Activated naive CD4-positive, alpha-beta T cell treated with anti-CD3 and anti-CD28 coated beads for 36 hours (primary cell): ENCODE measurements around the gene ITGA11. TPM values are rescaled to one million over a fixed set of nuclear protein-coding genes. Genes with fewer than 3 reads are reported as not detected.

Experiments
- CTCF ChIA-PET: fragments of 350-600 bp; sonication (Branson Sonifier 250); formaldehyde crosslinking; loops from one replicate; lab custom pipeline; 2021; ENCODE audit warnings: antibody characterized with exemption; lab: Charles Lee
- DNase-seq: peaks from one replicate; pipeline ENCODE4 v3.0.0-alpha.2; 2020
- H3K27ac Mint-ChIP-seq: one replicate; pipeline ENCODE4 v1.8.0; 2021; ENCODE audit warnings: mild to moderate bottlenecking, mixed read lengths
- H3K27me3 Mint-ChIP-seq: one replicate; pipeline ENCODE4 v1.8.0; 2021; ENCODE audit warnings: low read depth, mixed read lengths
- H3K36me3 Mint-ChIP-seq: one replicate; pipeline ENCODE4 v1.8.0; 2021; ENCODE audit warnings: low read depth, mixed read lengths
- H3K4me1 Mint-ChIP-seq: one replicate; pipeline ENCODE4 v1.8.0; 2021; ENCODE audit warnings: low read depth, mixed read lengths
- H3K4me3 Mint-ChIP-seq: one replicate; pipeline ENCODE4 v1.8.0; 2021; ENCODE audit warnings: mild to moderate bottlenecking, moderate library complexity, mixed read lengths
- H3K9me3 Mint-ChIP-seq: one replicate; pipeline ENCODE4 v1.8.0; 2021; ENCODE audit warnings: mixed read lengths
- intact Hi-C: fragments of 100-400 bp; cut with micrococcal nuclease; formaldehyde crosslinking; loops from one replicate; pipeline ENCODE4 v1.15.1; 2023
- total RNA-seq, 2 experiments: library from RNA; stranded (reverse); gene quantifications; one replicate each; pipeline ENCODE4 v1.2.3, GENCODE V29; 2021

Gene ITGA11
- total RNA-seq, 2 experiments from 2014 or later = 0.02 to 0.12 TPM

GRCh38 chr15:68315495-68316031 lies 116.4 kb downstream of the ITGA11 start:
- H3K9me3 Mint-ChIP-seq = no peaks in the 10 kb centered on the region
- H3K4me1 Mint-ChIP-seq = no peaks in the 10 kb centered on the region
- CTCF ChIA-PET = interaction anchor here (1.0 to 1.4 kb wide), 2 partner anchors 9 to 63 kb away, joined by 3 to 4 read pairs; no protein-coding TSS in a partner anchor
- H3K36me3 Mint-ChIP-seq = no peaks in the 10 kb centered on the region
- DNase-seq = no peak
- H3K4me3 Mint-ChIP-seq = no peak overlapping the region
- intact Hi-C loops = no loop called here
- H3K27ac Mint-ChIP-seq = no peak overlapping the region
- no peaks in the 10 kb centered on the region for H3K27me3 Mint-ChIP-seq

GRCh38 chr15:68315035-68315434 lies 116.9 kb downstream of the ITGA11 start:
- no peak overlapping the region for H3K27ac Mint-ChIP-seq
- no peaks in the 10 kb centered on the region for H3K36me3 Mint-ChIP-seq
- DNase-seq = no peak
- no peaks in the 10 kb centered on the region for H3K27me3 Mint-ChIP-seq
- H3K4me3 Mint-ChIP-seq = no peak overlapping the region
- H3K4me1 Mint-ChIP-seq = no peaks in the 10 kb centered on the region
- intact Hi-C loops = no loop called here
- no peaks in the 10 kb centered on the region for H3K9me3 Mint-ChIP-seq
- CTCF ChIA-PET = interaction anchor here (1.4 kb wide), 1 partner anchor 9 kb away, joined by 4 read pairs; no protein-coding TSS in a partner anchor

- H3K4me3 Mint-ChIP-seq = no peak overlapping the region
- H3K27me3 Mint-ChIP-seq = no peaks in the 10 kb centered on the region
- H3K27ac Mint-ChIP-seq = no peak overlapping the region
- intact Hi-C loops = no loop called here
- H3K4me1 Mint-ChIP-seq = no peaks in the 10 kb centered on the region
- DNase-seq = no peak
- no peaks in the 10 kb centered on the region for H3K9me3 Mint-ChIP-seq
- no peaks in the 10 kb centered on the region for H3K36me3 Mint-ChIP-seq
- CTCF ChIA-PET = no interaction called here
Measured at GRCh38 chr15:68314563-68314962, 117.4 kb downstream of the ITGA11 start.

GRCh38 chr15:68313501-68314410 lies 118.2 kb downstream of the ITGA11 start:
- Mint-ChIP-seq H3K27me3 (no peaks in the 10 kb centered on the region), H3K9me3 (no peaks in the 10 kb centered on the region), H3K36me3 (no peaks in the 10 kb centered on the region), H3K4me1 (no peaks in the 10 kb centered on the region), H3K4me3 (no peak overlapping the region), H3K27ac (no peak overlapping the region)
- intact Hi-C loops = no loop called here
- CTCF ChIA-PET = no interaction called here
- DNase-seq = no peak

GRCh38 chr15:68312701-68313204 lies 119.2 kb downstream of the ITGA11 start:
- no peak for DNase-seq
- H3K36me3 Mint-ChIP-seq = no peaks in the 10 kb centered on the region
- no peaks in the 10 kb centered on the region for H3K27me3 Mint-ChIP-seq
- no peaks in the 10 kb centered on the region for H3K9me3 Mint-ChIP-seq
- CTCF ChIA-PET = interaction anchor here (1.0 to 1.6 kb wide), 2 partner anchors 9 to 60 kb away, joined by 3 to 4 read pairs; no protein-coding TSS in a partner anchor
- no peak overlapping the region for H3K27ac Mint-ChIP-seq
- no peaks in the 10 kb centered on the region for H3K4me1 Mint-ChIP-seq
- intact Hi-C loops = no loop called here
- H3K4me3 Mint-ChIP-seq = no peak overlapping the region

GRCh38 chr15:68311859-68312557 lies 120.0 kb downstream of the ITGA11 start:
- DNase-seq = no peak
- H3K27ac Mint-ChIP-seq = no peak overlapping the region
- intact Hi-C loops = no loop called here
- H3K4me3 Mint-ChIP-seq = no peak overlapping the region
- CTCF ChIA-PET = interaction anchor here (0.8 to 1.6 kb wide), 4 partner anchors 9 to 59 kb away, joined by 3 to 4 read pairs (median 3); no protein-coding TSS in a partner anchor
- no peaks in the 10 kb centered on the region for H3K27me3 Mint-ChIP-seq
- H3K36me3 Mint-ChIP-seq = no peaks in the 10 kb centered on the region
- no peaks in the 10 kb centered on the region for H3K9me3 Mint-ChIP-seq
- H3K4me1 Mint-ChIP-seq = no peaks in the 10 kb centered on the region

GRCh38 chr15:68311464-68311835 lies 120.5 kb downstream of the ITGA11 start:
- no peak overlapping the region for H3K27ac Mint-ChIP-seq
- H3K4me3 Mint-ChIP-seq = no peak overlapping the region
- no peaks in the 10 kb centered on the region for H3K9me3 Mint-ChIP-seq
- DNase-seq = no peak
- intact Hi-C loops = no loop called here
- H3K36me3 Mint-ChIP-seq = no peaks in the 10 kb centered on the region
- no peaks in the 10 kb centered on the region for H3K27me3 Mint-ChIP-seq
- peaks cover 4% of the 10 kb centered on the region for H3K4me1 Mint-ChIP-seq
- CTCF ChIA-PET = interaction anchor here (0.8 to 1.6 kb wide), 3 partner anchors 11 to 59 kb away, joined by 3 to 4 read pairs (median 3); no protein-coding TSS in a partner anchor

- no peak overlapping the region for H3K4me3 Mint-ChIP-seq
- intact Hi-C loops = no loop called here
- DNase-seq = no peak
- CTCF ChIA-PET = interaction anchor here (0.5 to 1.2 kb wide), 3 partner anchors 11 to 60 kb away, joined by 3 to 5 read pairs (median 3); no protein-coding TSS in a partner anchor
- no peaks in the 10 kb centered on the region for H3K9me3 Mint-ChIP-seq
- peaks cover 9% of the 10 kb centered on the region for H3K4me1 Mint-ChIP-seq
- H3K36me3 Mint-ChIP-seq = no peaks in the 10 kb centered on the region
- H3K27ac Mint-ChIP-seq = no peak overlapping the region
- no peaks in the 10 kb centered on the region for H3K27me3 Mint-ChIP-seq
Measured at GRCh38 chr15:68310804-68311463, 121.0 kb downstream of the ITGA11 start.

GRCh38 chr15:68310178-68310803 lies 121.7 kb downstream of the ITGA11 start:
- CTCF ChIA-PET = interaction anchor here (0.5 to 1.0 kb wide), 2 partner anchors 32 to 57 kb away, joined by 3 to 5 read pairs; no protein-coding TSS in a partner anchor
- DNase-seq = no peak

GRCh38 chr15:68309024-68309423 lies 122.9 kb downstream of the ITGA11 start:
- CTCF ChIA-PET = interaction anchor here (0.9 to 1.0 kb wide), 3 partner anchors 10 to 230 kb away, joined by 3 read pairs; no protein-coding TSS in a partner anchor
- H3K27me3 Mint-ChIP-seq = no peaks in the 10 kb centered on the region
- no peaks in the 10 kb centered on the region for H3K9me3 Mint-ChIP-seq
- intact Hi-C loops = loop anchor here (5.0 to 10.0 kb wide), 2 partner anchors 243 to 444 kb away; no protein-coding TSS in a partner anchor
- no peak overlapping the region for H3K4me3 Mint-ChIP-seq
- no peak overlapping the region for H3K27ac Mint-ChIP-seq
- no peak for DNase-seq
- no peaks in the 10 kb centered on the region for H3K36me3 Mint-ChIP-seq
- peaks cover 9% of the 10 kb centered on the region for H3K4me1 Mint-ChIP-seq

More at GRCh38 chr15:68310178-68310803, 121.7 kb downstream of the ITGA11 start:
- no peaks in the 10 kb centered on the region for H3K9me3 Mint-ChIP-seq
- no peak overlapping the region for H3K27ac Mint-ChIP-seq
- peaks cover 9% of the 10 kb centered on the region for H3K4me1 Mint-ChIP-seq
- H3K27me3 Mint-ChIP-seq = no peaks in the 10 kb centered on the region
- H3K4me3 Mint-ChIP-seq = no peak overlapping the region
- intact Hi-C loops = no loop called here
- H3K36me3 Mint-ChIP-seq = no peaks in the 10 kb centered on the region
